IMR-90 (cell line): ENCODE measurements around the gene LRP11. TPM values are rescaled to one million over a fixed set of nuclear protein-coding genes. Genes with fewer than 3 reads are reported as not detected.
A peak's percentile ranks its signal among the peaks of the same experiment; 100 is the strongest.
"Not testable (repeated sequence)": the region's sequence is repeated elsewhere in the genome, so short reads cannot be mapped to it uniquely, and the experiment has no call there.

Experiments
- ATAC-seq: fragments of 200-7000 bp; cut with Tn5 transposase; 2 replicates; pipeline ENCODE4 v1.9.1; 2020; ENCODE audit warnings: low read depth, mild to moderate bottlenecking, moderate library complexity
- BruUV-seq: library from RNA; stranded (reverse); fragments of 400-500 nt; replicated peaks from 2 replicates; lab custom pipeline; 2021; lab: Mats Ljungman, UMichigan
- CTCF ChIA-PET: fragments of 300-600 bp; formaldehyde crosslinking; extraction: SDS; loops from one replicate; lab custom pipeline; 2021; ENCODE audit warnings: antibody characterized with exemption; lab: Yijun Ruan, JAX
- POLR2A ChIA-PET: fragments of 300-600 bp; sonication (Branson Sonifier 250); formaldehyde crosslinking; loops from one replicate; lab custom pipeline; 2022; ENCODE audit warnings: antibody characterized with exemption; ENCODE audit not compliant: unreplicated experiment; lab: Charles Lee
- DNase-seq: peaks from one replicate; pipeline ENCODE4 v3.0.0; 2013
- H2AFZ ChIP-seq: replicated peaks from 2 replicates; pipeline ENCODE3; 2013; ENCODE audit warnings: low read length, mild to moderate bottlenecking; ENCODE audit not compliant: poor library complexity
- H2AK5ac ChIP-seq: 2 replicates; pipeline ENCODE4 v1.6.1; 2013; ENCODE audit warnings: low read depth, low read length, inconsistent platforms
- H2AK9ac ChIP-seq: replicated peaks from 2 replicates; pipeline ENCODE3; 2013; ENCODE audit warnings: mild to moderate bottlenecking, low read depth, low read length, moderate library complexity; ENCODE audit not compliant: poor library complexity
- H2BK120ac ChIP-seq: 2 replicates; pipeline ENCODE4 v1.6.1; 2013; ENCODE audit warnings: low read depth, low read length, inconsistent platforms
- H2BK15ac ChIP-seq: 3 replicates; pipeline ENCODE4 v1.6.1; 2013; ENCODE audit warnings: low read depth, low read length, inconsistent platforms
- H2BK20ac ChIP-seq: 2 replicates; pipeline ENCODE4 v1.6.1; 2013; ENCODE audit warnings: low read depth, mild to moderate bottlenecking, inconsistent platforms, low read length, moderate library complexity
- H2BK5ac ChIP-seq: 2 replicates; pipeline ENCODE4 v1.6.1; 2013; ENCODE audit warnings: mild to moderate bottlenecking, low read depth, low read length, inconsistent platforms; ENCODE audit not compliant: poor library complexity, severe bottlenecking
- H3K14ac ChIP-seq: replicated peaks from 2 replicates; pipeline ENCODE4 v1.6.1; 2013; ENCODE audit warnings: low read depth, low read length, inconsistent platforms
- H3K18ac ChIP-seq: 2 replicates; pipeline ENCODE4 v1.6.1; 2013; ENCODE audit warnings: low read depth, low read length, control low read depth
- H3K23ac ChIP-seq: 2 replicates; pipeline ENCODE4 v1.6.1; 2013; ENCODE audit warnings: low read depth, low read length, inconsistent platforms
- H3K27ac ChIP-seq: 2 replicates; pipeline ENCODE4 v1.5.1; 2013; ENCODE audit warnings: mild to moderate bottlenecking, control low read depth, low read length; ENCODE audit not compliant: insufficient read depth
- H3K27me3 ChIP-seq: 2 replicates; pipeline ENCODE4 v1.6.1; 2013; ENCODE audit warnings: low read length; ENCODE audit not compliant: control insufficient read depth, insufficient read depth
- H3K36me3 ChIP-seq: 2 replicates; pipeline ENCODE4 v1.6.1; 2013; ENCODE audit warnings: low read length, mixed read lengths; ENCODE audit not compliant: control insufficient read depth, insufficient read depth
- H3K4ac ChIP-seq: 2 replicates; pipeline ENCODE4 v1.6.1; 2013; ENCODE audit warnings: low read depth, low read length, inconsistent platforms
- H3K4me1 ChIP-seq: 2 replicates; pipeline ENCODE4 v1.6.1; 2013; ENCODE audit warnings: low read length, mixed read lengths; ENCODE audit not compliant: control insufficient read depth, insufficient read depth
- H3K4me2 ChIP-seq: 2 replicates; pipeline ENCODE4 v1.6.1; 2013; ENCODE audit warnings: low read depth, mild to moderate bottlenecking, control low read depth, low read length, moderate library complexity
- H3K4me3 ChIP-seq: 2 replicates; pipeline ENCODE4 v1.5.1; 2013; ENCODE audit warnings: low read depth, mild to moderate bottlenecking, control low read depth, low read length, moderate library complexity; ENCODE audit not compliant: insufficient read depth
- H3K56ac ChIP-seq: 2 replicates; pipeline ENCODE4 v1.6.1; 2013; ENCODE audit warnings: low read length, inconsistent platforms; ENCODE audit not compliant: insufficient read depth; ENCODE audit errors: extremely low read depth
- H3K79me1 ChIP-seq, 2 experiments: 2 replicates each; pipeline ENCODE4 v1.6.1; 2013; ENCODE audit warnings: low read length in 2 of 2, inconsistent platforms in 1 of 2, low read depth in 1 of 2
- H3K9ac ChIP-seq: 2 replicates; pipeline ENCODE4 v1.6.1; 2013; ENCODE audit warnings: low read depth, low read length, control low read depth
- H3K9me1 ChIP-seq: 2 replicates; pipeline ENCODE4 v1.6.1; 2013; ENCODE audit warnings: low read length, inconsistent platforms; ENCODE audit not compliant: insufficient read depth
- H3K9me3 ChIP-seq: 2 replicates; pipeline ENCODE4 v1.6.1; 2013; ENCODE audit warnings: low read length; ENCODE audit not compliant: control insufficient read depth, insufficient read depth
- H4K20me1 ChIP-seq: 2 replicates; pipeline ENCODE4 v1.6.1; 2013; ENCODE audit warnings: low read length, inconsistent platforms; ENCODE audit not compliant: insufficient read depth
- H4K5ac ChIP-seq: 2 replicates; pipeline ENCODE4 v1.6.1; 2013; ENCODE audit warnings: mild to moderate bottlenecking, low read depth, low read length, control low read depth
- H4K8ac ChIP-seq, 2 experiments: 2 replicates each; pipeline ENCODE4 v1.6.1; 2013; ENCODE audit warnings: low read depth in 2 of 2, low read length in 2 of 2, control low read depth in 1 of 2, inconsistent platforms in 1 of 2
- H4K91ac ChIP-seq: 2 replicates; pipeline ENCODE4 v1.6.1; 2013; ENCODE audit warnings: low read depth, low read length, inconsistent platforms; ENCODE audit not compliant: insufficient read depth
- WGBS, 2 experiments: methylation state at CpG; one replicate each; pipeline versions ENCODE4 v1.1.5 to v1.1.7; 2013; ENCODE audit warnings: missing lambda C conversion rate in 2 of 2; ENCODE audit not compliant: insufficient read length in 1 of 2; ENCODE audit errors: extremely low coverage in 2 of 2; 5-methylcytosine and 5-hydroxymethylcytosine counted together
- dilution Hi-C: fragments of 300-500 bp; cut with HindIII; formaldehyde crosslinking; loops from one replicate; pipeline ENCODE4 v1.14.3; 2018; ENCODE audit warnings: low sequenced_read_pairs; ENCODE audit not compliant: unreplicated experiment
- in situ Hi-C: fragments of 300-500 bp; cut with MboI; formaldehyde crosslinking; loops from 3 replicates; pipeline ENCODE4 v1.14.3; 2019; ENCODE audit warnings: low sequenced_read_pairs, inconsistent platforms, mixed read lengths
- intact Hi-C: fragments of 100-400 bp; cut with micrococcal nuclease; formaldehyde crosslinking; loops from 2 replicates; pipeline ENCODE4 v1.10.0; 2022
- polyA plus RNA-seq, 3 experiments: library from polyadenylated mRNA; depleted of rRNA; stranded (reverse); fragments of >200 nt; gene quantifications; 2 replicates each; pipeline ENCODE4 v1.2.3, GENCODE V29; 2012; ENCODE audit warnings: low replicate concordance in 1 of 3
- total RNA-seq: library from RNA; depleted of rRNA; stranded (reverse); fragments of >200 nt; gene quantifications from 2 replicates; pipeline ENCODE4 v1.2.3, GENCODE V29; 2012

LRP11 gene
- total and polyA plus RNA-seq, 2 of the 4 experiments (the other 2 are of a cell fraction) = 48.8 to 63.8 TPM

- peaks cover 23% of the 10 kb centered on the region for H3K4me1 ChIP-seq
- peak overlapping the region; percentile 22; the same call in 1 of the 2 replicates for H3K56ac ChIP-seq
- in situ Hi-C loops, H4K20me1 ChIP-seq, H3K4me2 ChIP-seq, H3K27me3 ChIP-seq, H3K4me3 ChIP-seq, H3K36me3 ChIP-seq, H2AFZ ChIP-seq, DNase-seq, ATAC-seq, BruUV-seq, intact Hi-C loops, H3K9me3 ChIP-seq, POLR2A ChIA-PET, H3K9ac ChIP-seq, dilution Hi-C loops: not testable (repeated sequence)
- peak overlapping the region; percentile 96 for H3K4ac ChIP-seq
- peak overlapping the region; percentile 34 for H2AK9ac ChIP-seq
- peak overlapping the region; percentile 90 for H2BK120ac ChIP-seq
- H3K27ac ChIP-seq = peak overlapping the region; percentile 72
- peaks cover 23% of the 10 kb centered on the region for H3K9me1 ChIP-seq
- WGBS, 2 experiments = no CpG with 5 or more reads among the region's 4 CpGs
- H4K5ac ChIP-seq = peak overlapping the region; percentile 80
- H4K91ac ChIP-seq = peak overlapping the region; percentile 98
- H2AK5ac ChIP-seq = peak overlapping the region; percentile 82
- H3K18ac ChIP-seq = peak overlapping the region; percentile 73
- CTCF ChIA-PET = interaction anchor here (0.7 kb wide), 1 partner anchor 12 kb away, joined by 3 read pairs; no protein-coding TSS in a partner anchor
- peak overlapping the region; percentile 39; the same call in 1 of the 3 replicates for H2BK15ac ChIP-seq
- peak overlapping the region; percentile 48; the same call in 1 of the 2 replicates for H3K23ac ChIP-seq
- H3K14ac ChIP-seq = peak overlapping the region; percentile 78
- H2BK5ac ChIP-seq = peak overlapping the region; percentile 98
- H4K8ac ChIP-seq = peak overlapping the region; percentile 73 to 82; a peak in 3 of 4 replicates
- H3K79me1 ChIP-seq = peaks cover 14 to 63% of the 10 kb centered on the region in 2 experiments
- peak overlapping the region; percentile 74 for H2BK20ac ChIP-seq
Observed at GRCh38 chr6:149854017-149854416, 10.1 kb downstream of the LRP11 start.
